Gastrocnemius medialis (tissue), 4 donors: ENCODE measurements around the gene RAB15. TPM values are rescaled to one million over a fixed set of nuclear protein-coding genes. Genes with fewer than 3 reads are reported as not detected.

ENCODE experiments used
- ATAC-seq, 2 donors: fragments of 150-250 bp; one replicate each; pipeline ENCODE4 v1.9.1; 2016
- DNase-seq, 2 donors: peaks; one replicate each; pipeline ENCODE4 v3.0.0-alpha.2; 2019
- H3K27ac ChIP-seq, 4 donors: fragments of 200-600 bp; sonication (generic); 1 replicate in 1 of 4; 2 replicates in 3 of 4; pipeline ENCODE4 v1.5.1; 2016 to 2018; ENCODE audit warnings: mild to moderate bottlenecking in 2 of 4, moderate library complexity in 1 of 4
- H3K27me3 ChIP-seq, 3 donors: fragments of 200-600 bp; sonication (generic) in 2 of 3; 1 replicate in 1 of 3; 2 replicates in 2 of 3; pipeline versions ENCODE4 v1.5.1 to v1.6.0; 2016 to 2019; ENCODE audit warnings: mild to moderate bottlenecking in 1 of 3, moderate library complexity in 1 of 3
- H3K36me3 ChIP-seq, 2 donors: fragments of 200-600 bp; sonication (generic) in 1 of 2; one replicate each; pipeline ENCODE4 v1.5.1; 2017 to 2018
- H3K4me1 ChIP-seq, 2 donors: fragments of 200-600 bp; sonication (generic) in 1 of 2; one replicate each; pipeline ENCODE4 v1.5.1; 2016 to 2017; ENCODE audit warnings: mild to moderate bottlenecking in 2 of 2
- H3K4me3 ChIP-seq, 4 donors: fragments of 200-600 bp; sonication (generic) in 3 of 4; 1 replicate in 1 of 4; 2 replicates in 3 of 4; pipeline ENCODE4 v1.5.1; 2016 to 2019; ENCODE audit warnings: mild to moderate bottlenecking in 2 of 4
- H3K9me3 ChIP-seq, 3 donors: fragments of 200-600 bp; sonication (generic) in 2 of 3; 1 replicate in 1 of 3; 2 replicates in 2 of 3; pipeline ENCODE4 v1.5.1; 2016 to 2019
- POLR2A ChIP-seq, 2 donors: fragments of 450-650 bp; IDR thresholded peaks; one replicate each; pipeline ENCODE4 v1.6.1; 2017; ENCODE audit warnings: antibody characterized with exemption in 2 of 2, mild to moderate bottlenecking in 2 of 2, moderate library complexity in 2 of 2
- in situ Hi-C, 4 donors: fragments of 200-750 bp; cut with MboI; loops; one replicate each; pipeline versions ENCODE4 v1.15.0 to v1.8.0; 2017; ENCODE audit warnings: low sequenced_read_pairs in 4 of 4
- intact Hi-C: fragments of 100-400 bp; cut with DNase I; formaldehyde crosslinking; loops from one replicate; pipeline ENCODE4 v1.15.1; 2023; ENCODE audit warnings: low total_unique reads
- total RNA-seq, 4 donors: library from RNA; depleted of rRNA; stranded (reverse); fragments of >200 nt; gene quantifications; one replicate each; pipeline versions ENCODE4 v1.1.0 to v1.2.3, GENCODE V29; 2016
- TF ChIP-seq, protein P1 (sequence below), 5 experiments: fragments of 450-650 bp in 3 of 5; fragments of 200-600 bp in 2 of 5; sonication (generic) in 2 of 5; IDR thresholded peaks in 4 of 5; conservative IDR thresholded peaks in 1 of 5; 1 replicate in 4 of 5; 2 replicates in 1 of 5; pipeline ENCODE4 v1.5.1; 2016 to 2019; ENCODE audit warnings: antibody characterized with exemption in 5 of 5, mild to moderate bottlenecking in 3 of 5, moderate library complexity in 3 of 5

The RAB15 gene
- total RNA-seq, 4 donors from 2014 or later = 0.51 to 7.3 (median 2.0) TPM

DNA sequence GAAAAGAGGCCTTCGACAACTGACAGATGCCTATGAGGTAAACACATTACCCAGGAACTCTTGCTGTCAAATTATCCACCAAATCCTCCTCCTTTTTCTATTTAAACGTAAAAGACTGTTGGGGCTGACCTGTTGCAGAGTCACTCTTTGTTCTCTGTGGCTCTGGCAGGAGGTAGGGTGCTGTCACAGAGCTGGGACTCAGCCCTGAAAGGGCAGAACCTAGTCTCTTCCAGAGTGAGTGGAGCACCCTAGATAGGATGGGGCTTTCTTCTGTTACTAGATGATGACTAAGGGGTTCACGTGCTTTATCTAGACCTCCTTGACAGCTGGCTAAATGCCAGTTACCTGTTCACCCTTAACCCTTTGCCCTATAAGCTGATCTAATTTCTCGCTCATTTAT lies 40.2 kb upstream of the RAB15 start:
- ATAC-seq (no peak), DNase-seq (no peak)
- intact Hi-C loops = no loop called here
- TF ChIP-seq, protein P1, sequence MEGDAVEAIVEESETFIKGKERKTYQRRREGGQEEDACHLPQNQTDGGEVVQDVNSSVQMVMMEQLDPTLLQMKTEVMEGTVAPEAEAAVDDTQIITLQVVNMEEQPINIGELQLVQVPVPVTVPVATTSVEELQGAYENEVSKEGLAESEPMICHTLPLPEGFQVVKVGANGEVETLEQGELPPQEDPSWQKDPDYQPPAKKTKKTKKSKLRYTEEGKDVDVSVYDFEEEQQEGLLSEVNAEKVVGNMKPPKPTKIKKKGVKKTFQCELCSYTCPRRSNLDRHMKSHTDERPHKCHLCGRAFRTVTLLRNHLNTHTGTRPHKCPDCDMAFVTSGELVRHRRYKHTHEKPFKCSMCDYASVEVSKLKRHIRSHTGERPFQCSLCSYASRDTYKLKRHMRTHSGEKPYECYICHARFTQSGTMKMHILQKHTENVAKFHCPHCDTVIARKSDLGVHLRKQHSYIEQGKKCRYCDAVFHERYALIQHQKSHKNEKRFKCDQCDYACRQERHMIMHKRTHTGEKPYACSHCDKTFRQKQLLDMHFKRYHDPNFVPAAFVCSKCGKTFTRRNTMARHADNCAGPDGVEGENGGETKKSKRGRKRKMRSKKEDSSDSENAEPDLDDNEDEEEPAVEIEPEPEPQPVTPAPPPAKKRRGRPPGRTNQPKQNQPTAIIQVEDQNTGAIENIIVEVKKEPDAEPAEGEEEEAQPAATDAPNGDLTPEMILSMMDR (IDR thresholded peaks at IDR 0.05 in 4 of 5, conservative IDR thresholded peaks at IDR 0.05 in 1 of 5) = no peak
- no peak for TF ChIP-seq POLR2A (IDR thresholded peaks at IDR 0.05)
- in situ Hi-C loops = no loop called here
- peak overlapping the region in 1 of 4 donors; percentile 68 for H3K27ac ChIP-seq
- no peaks in the 10 kb centered on the region for H3K27me3 ChIP-seq
- no peaks in the 10 kb centered on the region for H3K9me3 ChIP-seq
- no peak overlapping the region for H3K4me3 ChIP-seq
- H3K4me1 ChIP-seq = peaks cover 4 to 18% of the 10 kb centered on the region in 2 donors
- peaks cover 0 to 18% of the 10 kb centered on the region in 2 donors for H3K36me3 ChIP-seq

DNA sequence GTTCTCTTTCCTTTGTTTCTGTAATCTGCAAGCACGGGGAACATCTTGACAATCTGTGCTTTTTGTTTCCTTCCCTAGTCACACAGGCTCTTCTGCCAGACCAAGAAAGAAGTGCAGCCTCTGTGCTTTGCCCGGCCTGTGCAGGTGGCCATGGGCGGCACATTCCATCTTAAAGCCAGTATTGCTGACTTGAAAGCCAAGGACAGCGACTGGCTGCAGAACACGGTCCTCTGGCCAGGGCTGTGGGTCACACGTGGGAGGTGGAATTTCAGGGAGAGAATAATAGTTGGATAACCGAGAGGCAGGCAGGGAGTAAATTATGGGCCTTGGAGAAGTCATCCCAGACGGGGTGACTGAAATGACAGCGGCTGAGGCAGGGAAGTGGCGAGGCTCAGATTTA lies 39.4 kb upstream of the RAB15 start:
- Histone ChIP-seq H3K9me3 (no peaks in the 10 kb centered on the region), H3K4me3 (no peak overlapping the region), H3K36me3 (peaks cover 0 to 17% of the 10 kb centered on the region in 2 donors), H3K4me1 (peaks cover 8 to 23% of the 10 kb centered on the region in 2 donors), H3K27me3 (no peaks in the 10 kb centered on the region), H3K27ac (peak overlapping the region in 3 of 4 donors; percentile 55 to 68 (median 61))
- DNase-seq (no peak), ATAC-seq (peak; percentile 10 to 24)
- TF ChIP-seq POLR2A (IDR thresholded peaks at IDR 0.05) = no peak
- TF ChIP-seq, protein P1 (IDR thresholded peaks at IDR 0.05 in 4 of 5, conservative IDR thresholded peaks at IDR 0.05 in 1 of 5) = no peak
- in situ Hi-C loops (no loop called here), intact Hi-C loops (no loop called here)

DNA sequence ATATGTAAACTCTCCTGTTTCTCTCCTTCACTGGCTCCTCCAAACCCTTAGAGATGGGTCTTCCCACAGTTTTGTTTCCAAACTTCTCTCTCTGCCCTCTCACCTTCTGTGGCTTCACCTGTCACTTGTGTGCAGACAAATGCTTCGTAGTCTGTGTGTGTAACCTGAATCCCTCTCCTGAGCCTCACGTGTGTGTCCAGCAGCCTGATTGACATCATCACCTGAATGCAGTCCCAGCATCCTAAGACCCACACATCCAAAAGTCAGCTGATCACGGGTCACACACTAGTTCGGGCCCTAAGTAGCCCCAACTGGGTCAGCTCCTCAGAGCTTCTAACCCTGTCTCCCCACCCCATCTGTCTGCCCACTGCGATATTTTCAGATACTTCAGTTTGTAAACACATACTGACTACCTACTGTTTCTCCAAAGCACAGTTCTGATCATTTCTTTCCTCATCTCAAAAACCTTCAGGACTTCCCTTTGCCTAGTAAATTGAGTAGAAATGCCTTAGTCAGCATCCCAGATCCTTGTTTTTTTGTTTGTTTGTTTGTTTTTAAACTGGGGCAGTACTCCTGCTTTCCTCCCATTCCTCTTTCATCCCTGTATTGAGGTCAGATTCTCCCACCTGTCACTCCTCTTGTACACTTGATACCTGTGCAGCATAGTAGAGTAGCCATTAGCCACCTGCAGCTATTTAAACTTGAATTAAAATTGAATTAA lies 38.2 kb upstream of the RAB15 start:
- TF ChIP-seq, protein P1 (IDR thresholded peaks at IDR 0.05 in 4 of 5, conservative IDR thresholded peaks at IDR 0.05 in 1 of 5) = no peak
- peak in 1 of 2 donors; percentile 11 for TF ChIP-seq POLR2A (IDR thresholded peaks at IDR 0.05)
- H3K36me3 ChIP-seq = peaks cover 0 to 5% of the 10 kb centered on the region in 2 donors

DNA sequence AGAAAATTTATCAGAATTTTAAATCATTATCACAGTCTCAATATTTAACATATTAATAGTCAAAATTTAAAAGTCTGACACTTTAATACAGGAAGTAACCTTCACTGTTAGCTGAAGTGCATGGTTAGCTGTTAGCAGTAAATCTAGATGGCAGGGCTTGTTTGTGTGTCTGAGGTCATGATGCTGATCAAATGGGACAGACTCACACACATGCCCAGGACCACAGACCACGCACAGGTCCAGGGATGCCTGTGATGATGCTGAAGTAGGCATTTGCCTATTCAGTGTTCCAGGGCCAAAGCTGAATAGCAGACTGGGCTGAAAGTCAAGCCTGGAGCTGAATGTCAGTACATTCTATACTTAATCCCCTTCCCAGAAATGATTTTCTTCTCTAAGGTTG lies 35.1 kb upstream of the RAB15 start:
- TF ChIP-seq POLR2A (IDR thresholded peaks at IDR 0.05) = no peak
- Histone ChIP-seq H3K4me3 (no peak overlapping the region), H3K36me3 (peaks cover 0 to 5% of the 10 kb centered on the region in 2 donors), H3K27ac (no peak overlapping the region), H3K27me3 (no peaks in the 10 kb centered on the region), H3K4me1 (peaks cover 13 to 35% of the 10 kb centered on the region in 2 donors), H3K9me3 (no peaks in the 10 kb centered on the region)
- no peak for ATAC-seq
- in situ Hi-C loops (no loop called here), intact Hi-C loops (no loop called here)
- no peak for DNase-seq

More for the DNA sequence above, 38.2 kb upstream of the RAB15 start:
- Histone ChIP-seq H3K27ac (peak overlapping the region in 3 of 4 donors; percentile 58 to 68 (median 61)), H3K4me1 (peaks cover 13 to 33% of the 10 kb centered on the region in 2 donors), H3K4me3 (no peak overlapping the region), H3K27me3 (no peaks in the 10 kb centered on the region), H3K9me3 (no peaks in the 10 kb centered on the region)
- peak; percentile 54 to 71 for ATAC-seq
- intact Hi-C loops = no loop called here
- peak; percentile 31 to 49 for DNase-seq
- in situ Hi-C loops = no loop called here

DNA sequence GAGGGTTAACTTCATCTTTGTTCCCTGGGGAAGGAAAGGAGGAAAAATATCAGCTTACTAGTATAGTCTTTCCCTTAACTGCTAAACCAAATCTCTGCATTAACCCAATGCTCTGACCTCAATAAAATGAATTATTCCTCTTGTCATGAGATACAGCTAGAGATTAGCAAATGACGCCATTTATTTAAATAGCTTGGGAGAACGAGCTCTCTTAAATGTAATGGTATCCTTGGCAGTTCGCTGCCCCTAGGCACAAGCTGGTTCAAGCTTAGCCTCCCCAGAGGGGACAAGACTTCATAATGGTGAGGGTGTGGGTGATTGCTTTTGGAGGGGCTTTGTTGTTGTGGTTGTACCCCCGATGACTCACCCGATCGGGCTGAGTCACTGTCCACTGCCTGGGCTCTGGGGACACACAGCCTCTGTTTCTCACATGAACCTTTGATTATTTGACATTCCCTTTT lies 34.2 kb upstream of the RAB15 start:
- intact Hi-C loops = no loop called here
- Histone ChIP-seq H3K4me1 (peaks cover 13 to 28% of the 10 kb centered on the region in 2 donors), H3K4me3 (no peak overlapping the region), H3K9me3 (no peaks in the 10 kb centered on the region), H3K27ac (peak overlapping the region in 3 of 4 donors; percentile 60 to 67 (median 61)), H3K36me3 (peaks cover 0 to 5% of the 10 kb centered on the region in 2 donors), H3K27me3 (no peaks in the 10 kb centered on the region)
- TF ChIP-seq POLR2A (IDR thresholded peaks at IDR 0.05) = no peak
- TF ChIP-seq, protein P1 (IDR thresholded peaks at IDR 0.05 in 4 of 5, conservative IDR thresholded peaks at IDR 0.05 in 1 of 5) = no peak
- DNase-seq (no peak), ATAC-seq (peak; percentile 28 to 55)
- in situ Hi-C loops = no loop called here
